ENCODE measurements around the gene CDK6.

DNA sequence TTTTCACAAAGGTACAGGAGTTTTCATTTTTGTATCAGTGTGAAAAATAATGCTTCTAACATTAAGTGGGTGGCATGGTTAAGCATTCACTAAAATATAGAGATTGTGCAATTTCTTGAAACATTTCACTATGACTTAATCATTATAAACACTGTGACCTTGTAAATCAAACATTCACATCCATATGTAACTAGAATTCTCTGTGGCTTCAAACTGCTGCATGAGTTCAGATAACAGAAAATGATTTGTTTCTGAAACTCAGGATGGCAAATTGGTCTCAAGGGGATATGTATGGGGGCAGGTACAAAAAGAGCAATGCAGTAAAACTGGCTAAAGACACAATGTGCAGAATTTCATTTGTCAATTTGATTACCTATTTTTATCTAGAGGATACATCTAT, 250.0 kb downstream of the CDK6 start:
- TF ChIP-seq, protein P1, sequence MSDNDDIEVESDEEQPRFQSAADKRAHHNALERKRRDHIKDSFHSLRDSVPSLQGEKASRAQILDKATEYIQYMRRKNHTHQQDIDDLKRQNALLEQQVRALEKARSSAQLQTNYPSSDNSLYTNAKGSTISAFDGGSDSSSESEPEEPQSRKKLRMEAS (IDR thresholded peaks at IDR 0.05; ENCODE audit: low read depth, low read length), result no peak
- TF ChIP-seq RBBP5 (conservative IDR thresholded peaks at IDR 0.05) (no peak), CTCF (IDR thresholded peaks at IDR 0.05 in 2 of 3, conservative IDR thresholded peaks at IDR 0.05 in 1 of 3; ENCODE audit: control insufficient read depth in 2 of 3, extremely low read depth in 1 of 3, insufficient read depth in 1 of 3, low read depth in 3 of 3, low read length in 3 of 3) (no peak), POLR2AphosphoS5 (IDR thresholded peaks at IDR 0.05; ENCODE audit: low read length) (no peak), FOXM1 (IDR thresholded peaks at IDR 0.05; ENCODE audit: low read depth, low read length) (no peak), CEBPZ (IDR thresholded peaks at IDR 0.05; ENCODE audit: low read depth, low read length) (no peak), CEBPB (IDR thresholded peaks at IDR 0.05; ENCODE audit: borderline replicate concordance in 1 of 2, low read depth in 2 of 2, low read length in 2 of 2) (no peak), YY1 (IDR thresholded peaks at IDR 0.05; ENCODE audit: low read depth, low read length) (no peak), EZH2 (IDR thresholded peaks at IDR 0.05; ENCODE audit: borderline replicate concordance, control insufficient read depth, low read depth, low read length) (no peak), USF1 (IDR thresholded peaks at IDR 0.05; ENCODE audit: borderline replicate concordance, extremely low read length, insufficient read depth, low read depth, low read length) (no peak), NR2C1 (IDR thresholded peaks at IDR 0.05) (no peak), CBX3 (IDR thresholded peaks at IDR 0.05; ENCODE audit: borderline replicate concordance, low read depth) (no peak)
- TF ChIP-seq, protein P2, sequence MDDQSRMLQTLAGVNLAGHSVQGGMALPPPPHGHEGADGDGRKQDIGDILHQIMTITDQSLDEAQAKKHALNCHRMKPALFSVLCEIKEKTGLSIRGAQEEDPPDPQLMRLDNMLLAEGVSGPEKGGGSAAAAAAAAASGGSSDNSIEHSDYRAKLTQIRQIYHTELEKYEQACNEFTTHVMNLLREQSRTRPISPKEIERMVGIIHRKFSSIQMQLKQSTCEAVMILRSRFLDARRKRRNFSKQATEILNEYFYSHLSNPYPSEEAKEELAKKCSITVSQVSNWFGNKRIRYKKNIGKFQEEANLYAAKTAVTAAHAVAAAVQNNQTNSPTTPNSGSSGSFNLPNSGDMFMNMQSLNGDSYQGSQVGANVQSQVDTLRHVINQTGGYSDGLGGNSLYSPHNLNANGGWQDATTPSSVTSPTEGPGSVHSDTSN (IDR thresholded peaks at IDR 0.05; ENCODE audit: insufficient replicate concordance, low read depth, low read length), result no peak

Measured in GM12878 (cell line).